CD4-positive, alpha-beta memory T cell (primary cell): Measurements from ENCODE around the gene C6orf132. TPM values are rescaled to one million over a fixed set of nuclear protein-coding genes. Genes with fewer than 3 reads are reported as not detected.

Experiments
- CTCF ChIA-PET: fragments of 350-600 bp; sonication (Branson Sonifier 250); formaldehyde crosslinking; loops from one replicate; lab custom pipeline; 2021; ENCODE audit warnings: inconsistent platforms; ENCODE audit not compliant: partially characterized antibody; lab: Charles Lee
- POLR2A ChIA-PET: fragments of 350-600 bp; sonication (Branson Sonifier 250); formaldehyde crosslinking; loops from one replicate; lab custom pipeline; 2021; ENCODE audit not compliant: partially characterized antibody; lab: Charles Lee
- DNase-seq, 5 donors: peaks; one replicate each; pipeline versions ENCODE4 v3.0.0 to v3.0.0-alpha.2; 2020 to 2022; ENCODE audit warnings: mixed read lengths in 1 of 5
- H3K27ac ChIP-seq: one replicate; pipeline ENCODE4 v1.7.0; 2013; ENCODE audit warnings: low read depth, low read length
- H3K27me3 ChIP-seq: 2 replicates; pipeline ENCODE4 v1.7.0; 2013; ENCODE audit warnings: mild to moderate bottlenecking, low read length, moderate library complexity; ENCODE audit not compliant: insufficient read depth
- H3K36me3 ChIP-seq: 2 replicates; pipeline ENCODE4 v1.7.0; 2013; ENCODE audit warnings: mild to moderate bottlenecking, low read length, moderate library complexity; ENCODE audit not compliant: insufficient read depth
- H3K4me1 ChIP-seq: 2 replicates; pipeline ENCODE4 v1.7.0; 2013; ENCODE audit warnings: mild to moderate bottlenecking, low read length, moderate library complexity; ENCODE audit not compliant: insufficient read depth
- H3K4me3 ChIP-seq, 2 donors: one replicate each; pipeline ENCODE4 v1.7.0; 2013; ENCODE audit warnings: low read length in 2 of 2, mild to moderate bottlenecking in 1 of 2
- H3K9me3 ChIP-seq, 2 donors: one replicate each; pipeline ENCODE4 v1.7.0; 2013; ENCODE audit warnings: low read length in 2 of 2, control low read depth in 1 of 2; ENCODE audit not compliant: control insufficient read depth in 1 of 2
- H3K27ac Mint-ChIP-seq, 7 donors: one replicate each; pipeline ENCODE4 v1.8.0; 2020 to 2021; ENCODE audit warnings: mixed read lengths in 7 of 7, mild to moderate bottlenecking in 6 of 7, inconsistent platforms in 3 of 7, moderate library complexity in 3 of 7
- H3K27me3 Mint-ChIP-seq, 2 donors: one replicate each; pipeline ENCODE4 v1.8.0; 2020 to 2021; ENCODE audit warnings: mixed read lengths in 2 of 2
- H3K36me3 Mint-ChIP-seq, 2 donors: one replicate each; pipeline ENCODE4 v1.8.0; 2020 to 2021; ENCODE audit warnings: mixed read lengths in 2 of 2, inconsistent platforms in 1 of 2, mild to moderate bottlenecking in 1 of 2
- H3K4me1 Mint-ChIP-seq, 4 donors: one replicate each; pipeline ENCODE4 v1.8.0; 2020 to 2021; ENCODE audit warnings: mixed read lengths in 4 of 4, mild to moderate bottlenecking in 1 of 4
- H3K4me3 Mint-ChIP-seq, 8 donors: one replicate each; pipeline ENCODE4 v1.8.0; 2020 to 2021; ENCODE audit warnings: mixed read lengths in 8 of 8, mild to moderate bottlenecking in 7 of 8, moderate library complexity in 6 of 8, inconsistent platforms in 3 of 8
- H3K9me3 Mint-ChIP-seq, 8 donors: one replicate each; pipeline ENCODE4 v1.8.0; 2020 to 2021; ENCODE audit warnings: mixed read lengths in 8 of 8, mild to moderate bottlenecking in 5 of 8, inconsistent platforms in 3 of 8, moderate library complexity in 1 of 8
- intact Hi-C: fragments of 100-400 bp; cut with micrococcal nuclease; formaldehyde crosslinking; loops from one replicate; pipeline ENCODE4 v1.15.1; 2023
- polyA plus RNA-seq, 2 donors: library from polyadenylated mRNA; unstranded; fragments of 300-500 nt; fragmentation: Illumina TruSeq; gene quantifications; one replicate each; pipeline ENCODE4 v1.2.3, GENCODE V29; 2021
- total RNA-seq, 2 experiments: library from RNA; stranded (reverse); gene quantifications; one replicate each; pipeline ENCODE4 v1.2.3, GENCODE V29; 2021

C6orf132 gene
- total and polyA plus RNA-seq, 4 experiments from 2014 or later, result not detected

GRCh38 chr6:42135722-42136121, 6.7 kb downstream of the C6orf132 start:
- no peak for DNase-seq
- Histone ChIP-seq H3K9me3 (no peaks in the 10 kb centered on the region), H3K36me3 (no peaks in the 10 kb centered on the region), H3K27me3 (no peaks in the 10 kb centered on the region), H3K4me3 (no peak overlapping the region), H3K27ac (no peak overlapping the region), H3K4me1 (no peaks in the 10 kb centered on the region)
- Mint-ChIP-seq H3K27ac (no peak overlapping the region), H3K9me3 (no peaks in the 10 kb centered on the region), H3K36me3 (no peaks in the 10 kb centered on the region), H3K4me3 (no peak overlapping the region), H3K27me3 (peaks cover 2 to 3% of the 10 kb centered on the region in 2 donors), H3K4me1 (peaks cover 0 to 4% (median 2%) of the 10 kb centered on the region in 4 donors)
- intact Hi-C loops, result no loop called here
- ChIA-PET CTCF (no interaction called here), POLR2A (no interaction called here)

- Histone ChIP-seq H3K4me3 (no peak overlapping the region), H3K27ac (no peak overlapping the region), H3K36me3 (no peaks in the 10 kb centered on the region), H3K4me1 (no peaks in the 10 kb centered on the region), H3K9me3 (no peaks in the 10 kb centered on the region), H3K27me3 (no peaks in the 10 kb centered on the region)
- Mint-ChIP-seq H3K4me3 (no peak overlapping the region), H3K27ac (no peak overlapping the region), H3K36me3 (no peaks in the 10 kb centered on the region), H3K9me3 (no peaks in the 10 kb centered on the region), H3K27me3 (peaks cover 0 to 3% of the 10 kb centered on the region in 2 donors), H3K4me1 (peaks cover 0 to 4% (median 2%) of the 10 kb centered on the region in 4 donors)
- intact Hi-C loops, result no loop called here
- POLR2A ChIA-PET, result no interaction called here
- CTCF ChIA-PET, result no interaction called here
- DNase-seq, result no peak
These were observed 7.3 kb downstream of the C6orf132 start for GRCh38 chr6:42135161-42135560.

DNA sequence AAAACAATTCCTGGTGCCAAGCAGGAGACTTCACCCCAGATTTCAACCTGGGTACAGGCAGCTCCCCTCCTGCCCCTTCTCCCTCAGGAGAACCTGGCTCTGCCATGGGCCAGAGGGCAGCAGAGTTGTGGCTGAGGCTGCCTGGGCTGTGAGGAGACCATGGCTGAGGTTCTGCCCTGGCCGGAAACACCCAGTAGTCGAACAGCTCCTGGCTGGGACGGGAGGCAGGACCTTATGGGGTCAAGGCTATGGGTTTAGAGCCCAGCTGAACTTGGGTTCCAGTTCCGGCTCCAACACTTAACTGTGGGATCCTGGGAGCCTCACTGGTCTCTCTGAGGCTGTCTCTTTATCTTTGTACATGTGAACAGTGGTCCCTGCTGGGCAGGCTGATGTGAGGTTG, 8.5 kb downstream of the C6orf132 start:
- H3K27me3 Mint-ChIP-seq, result peaks cover 0 to 2% of the 10 kb centered on the region in 2 donors
- Histone ChIP-seq H3K36me3 (no peaks in the 10 kb centered on the region), H3K4me1 (no peaks in the 10 kb centered on the region), H3K9me3 (no peaks in the 10 kb centered on the region), H3K27ac (no peak overlapping the region), H3K27me3 (no peaks in the 10 kb centered on the region), H3K4me3 (no peak overlapping the region)
- H3K4me3 Mint-ChIP-seq, result no peak overlapping the region
- DNase-seq, result no peak
- H3K4me1 Mint-ChIP-seq, result peaks cover 0 to 4% (median 2%) of the 10 kb centered on the region in 4 donors
- CTCF ChIA-PET, result interaction anchor here (0.6 to 0.7 kb wide), 2 partner anchors 15 to 271 kb away, joined by 3 to 4 read pairs; no protein-coding TSS in a partner anchor
- H3K27ac Mint-ChIP-seq, result no peak overlapping the region
- no peaks in the 10 kb centered on the region for H3K36me3 Mint-ChIP-seq
- no peaks in the 10 kb centered on the region for H3K9me3 Mint-ChIP-seq
- intact Hi-C loops, result no loop called here
- POLR2A ChIA-PET, result no interaction called here

DNA sequence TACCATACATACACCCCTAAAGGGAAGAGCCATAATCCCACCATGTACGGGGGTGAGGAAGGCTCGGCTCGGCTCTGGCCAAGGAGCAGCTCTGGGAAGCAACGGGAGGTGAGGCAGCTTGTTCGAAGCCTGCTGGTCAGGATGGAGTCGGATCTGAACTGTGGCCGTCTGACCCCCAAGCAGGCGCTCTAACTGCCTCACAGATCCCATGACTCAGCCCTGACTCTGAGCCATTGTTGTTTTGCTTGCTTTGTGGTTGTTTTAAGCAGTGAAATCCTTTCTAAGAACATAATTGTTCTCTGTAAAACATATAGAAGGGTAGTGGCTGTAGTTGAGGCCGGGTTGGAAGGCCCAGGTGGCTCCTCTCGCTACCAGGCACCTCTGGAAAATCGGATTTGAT, 10.9 kb downstream of the C6orf132 start:
- Histone ChIP-seq H3K27me3 (no peaks in the 10 kb centered on the region), H3K4me1 (no peaks in the 10 kb centered on the region), H3K36me3 (no peaks in the 10 kb centered on the region), H3K27ac (no peak overlapping the region), H3K9me3 (no peaks in the 10 kb centered on the region), H3K4me3 (no peak overlapping the region)
- Mint-ChIP-seq H3K4me1 (peaks cover 0 to 2% (median under 1%) of the 10 kb centered on the region in 4 donors), H3K9me3 (no peaks in the 10 kb centered on the region), H3K36me3 (no peaks in the 10 kb centered on the region), H3K27ac (no peak overlapping the region), H3K27me3 (peaks cover 0 to 2% of the 10 kb centered on the region in 2 donors), H3K4me3 (no peak overlapping the region)
- ChIA-PET CTCF (no interaction called here), POLR2A (no interaction called here)
- no peak for DNase-seq
- intact Hi-C loops, result no loop called here

- Mint-ChIP-seq H3K27ac (no peak overlapping the region), H3K27me3 (peaks cover 0 to 2% of the 10 kb centered on the region in 2 donors), H3K4me3 (no peak overlapping the region), H3K4me1 (no peaks in the 10 kb centered on the region), H3K36me3 (no peaks in the 10 kb centered on the region), H3K9me3 (no peaks in the 10 kb centered on the region)
- Histone ChIP-seq H3K27ac (no peak overlapping the region), H3K36me3 (no peaks in the 10 kb centered on the region), H3K4me1 (no peaks in the 10 kb centered on the region), H3K4me3 (no peak overlapping the region), H3K27me3 (no peaks in the 10 kb centered on the region), H3K9me3 (no peaks in the 10 kb centered on the region)
- DNase-seq, result no peak
- intact Hi-C loops, result no loop called here
- ChIA-PET CTCF (no interaction called here), POLR2A (no interaction called here)
These were observed 13.1 kb downstream of the C6orf132 start for GRCh38 chr6:42129360-42129676.

- intact Hi-C loops, result no loop called here
- H3K27ac Mint-ChIP-seq, result no peak overlapping the region
- ChIA-PET POLR2A (no interaction called here), CTCF (no interaction called here)
- DNase-seq, result no peak
- H3K4me3 Mint-ChIP-seq, result no peak overlapping the region
- no peaks in the 10 kb centered on the region for H3K36me3 Mint-ChIP-seq
- H3K4me3 ChIP-seq, result no peak overlapping the region
- H3K4me1 ChIP-seq, result no peaks in the 10 kb centered on the region
- H3K36me3 ChIP-seq, result no peaks in the 10 kb centered on the region
- H3K4me1 Mint-ChIP-seq, result no peaks in the 10 kb centered on the region
- H3K9me3 ChIP-seq, result no peaks in the 10 kb centered on the region
- H3K27ac ChIP-seq, result no peak overlapping the region
- H3K27me3 Mint-ChIP-seq, result no peaks in the 10 kb centered on the region
- H3K9me3 Mint-ChIP-seq, result no peaks in the 10 kb centered on the region
- no peaks in the 10 kb centered on the region for H3K27me3 ChIP-seq
These were observed 13.7 kb downstream of the C6orf132 start for GRCh38 chr6:42128460-42129359.

DNA sequence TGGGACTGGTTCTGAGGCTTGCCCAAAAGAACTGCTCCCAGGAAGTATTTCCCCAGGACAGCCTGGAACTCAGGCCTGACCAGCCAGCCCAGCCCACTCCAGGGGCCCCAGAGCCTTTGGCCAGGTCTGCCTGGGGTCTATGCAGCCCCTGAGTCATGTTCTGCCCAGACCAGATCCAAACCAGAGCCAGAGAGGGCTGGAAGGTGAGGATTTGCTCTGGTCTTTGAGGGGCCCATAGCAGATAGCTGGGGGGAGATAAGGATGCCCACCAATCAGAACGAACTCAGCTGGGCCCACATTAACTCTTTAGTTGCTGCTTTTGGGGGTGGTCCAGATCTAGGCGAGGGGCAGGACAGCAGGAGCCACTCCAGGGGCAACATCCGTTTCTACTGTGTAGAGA, 16.8 kb downstream of the C6orf132 start:
- H3K36me3 ChIP-seq, result no peaks in the 10 kb centered on the region
- no peak overlapping the region for H3K4me3 ChIP-seq
- CTCF ChIA-PET, result no interaction called here
- H3K4me1 ChIP-seq, result no peaks in the 10 kb centered on the region
- H3K9me3 ChIP-seq, result no peaks in the 10 kb centered on the region
- Mint-ChIP-seq H3K27ac (no peak overlapping the region), H3K36me3 (no peaks in the 10 kb centered on the region), H3K4me3 (no peak overlapping the region), H3K4me1 (no peaks in the 10 kb centered on the region), H3K9me3 (no peaks in the 10 kb centered on the region), H3K27me3 (no peaks in the 10 kb centered on the region)
- POLR2A ChIA-PET, result no interaction called here
- H3K27ac ChIP-seq, result no peak overlapping the region
- intact Hi-C loops, result no loop called here
- no peaks in the 10 kb centered on the region for H3K27me3 ChIP-seq
- no peak for DNase-seq
